Activated T-cell treated with anti-CD3 and anti-CD28 coated beads, Interleukin-2, amount 50 U/mL, for 4 hours (primary cell): ENCODE measurements around the gene TACR1. TPM values are rescaled to one million over a fixed set of nuclear protein-coding genes. Genes with fewer than 3 reads are reported as not detected.
"Not testable (repeated sequence)": the region's sequence is repeated elsewhere in the genome, so short reads cannot be mapped to it uniquely, and the experiment has no call there.

Experiments used
- ATAC-seq, 2 donors: fragments of 200-7000 bp; cut with Tn5 transposase; one replicate each; pipeline ENCODE4 v1.10.0; 2021
- DNase-seq: peaks from one replicate; pipeline ENCODE4 v3.0.0-alpha.2; 2020
- H3K27me3 Mint-ChIP-seq: one replicate; pipeline ENCODE4 v1.8.0; 2021; ENCODE audit warnings: low read depth, mixed read lengths
- H3K36me3 Mint-ChIP-seq: one replicate; pipeline ENCODE4 v1.8.0; 2022; ENCODE audit warnings: mixed read lengths; ENCODE audit not compliant: insufficient read depth
- H3K4me1 Mint-ChIP-seq: one replicate; pipeline ENCODE4 v1.8.0; 2021; ENCODE audit warnings: low read depth, mixed read lengths
- H3K4me3 Mint-ChIP-seq: one replicate; pipeline ENCODE4 v1.8.0; 2021; ENCODE audit warnings: mild to moderate bottlenecking, moderate library complexity, mixed read lengths
- H3K9me3 Mint-ChIP-seq: one replicate; pipeline ENCODE4 v1.8.0; 2021; ENCODE audit warnings: mixed read lengths
- total RNA-seq, 3 donors: library from RNA; stranded (reverse); gene quantifications; one replicate each; pipeline ENCODE4 v1.2.1, GENCODE V29; 2021

TACR1 gene
- total RNA-seq, 3 donors from 2014 or later: not detected

- no peak for DNase-seq
- no peaks in the 10 kb centered on the region for H3K27me3 Mint-ChIP-seq
- no peak overlapping the region for H3K4me3 Mint-ChIP-seq
- H3K36me3 Mint-ChIP-seq: no peaks in the 10 kb centered on the region
- no peaks in the 10 kb centered on the region for H3K9me3 Mint-ChIP-seq
- ATAC-seq: no peak
- no peaks in the 10 kb centered on the region for H3K4me1 Mint-ChIP-seq
Observed at GRCh38 chr2:75146606-75147332, 52.6 kb downstream of the TACR1 start.

GRCh38 chr2:75146221-75146605 is 53.1 kb downstream of the TACR1 start:
- H3K9me3 Mint-ChIP-seq, ATAC-seq, H3K4me3 Mint-ChIP-seq, DNase-seq, H3K27me3 Mint-ChIP-seq, H3K36me3 Mint-ChIP-seq, H3K4me1 Mint-ChIP-seq: not testable (repeated sequence)

GRCh38 chr2:75142081-75142480 is 57.2 kb downstream of the TACR1 start:
- ATAC-seq (no peak), DNase-seq (no peak)
- Mint-ChIP-seq H3K36me3 (no peaks in the 10 kb centered on the region), H3K9me3 (no peaks in the 10 kb centered on the region), H3K4me1 (no peaks in the 10 kb centered on the region), H3K27me3 (no peaks in the 10 kb centered on the region), H3K4me3 (no peak overlapping the region)

GRCh38 chr2:75140288-75140687 is 59.0 kb downstream of the TACR1 start:
- DNase-seq (no peak), ATAC-seq (no peak)
- H3K27me3 Mint-ChIP-seq: peaks cover 2% of the 10 kb centered on the region
- no peak overlapping the region for H3K4me3 Mint-ChIP-seq
- H3K36me3 Mint-ChIP-seq: no peaks in the 10 kb centered on the region
- H3K9me3 Mint-ChIP-seq: no peaks in the 10 kb centered on the region
- no peaks in the 10 kb centered on the region for H3K4me1 Mint-ChIP-seq

GRCh38 chr2:75139171-75139570 is 60.1 kb downstream of the TACR1 start:
- Mint-ChIP-seq H3K36me3 (no peaks in the 10 kb centered on the region), H3K4me3 (no peak overlapping the region), H3K9me3 (no peaks in the 10 kb centered on the region), H3K27me3 (peaks cover 2% of the 10 kb centered on the region), H3K4me1 (no peaks in the 10 kb centered on the region)
- no peak for DNase-seq
- no peak for ATAC-seq

GRCh38 chr2:75138528-75138927 is 60.8 kb downstream of the TACR1 start:
- peaks cover 2% of the 10 kb centered on the region for H3K27me3 Mint-ChIP-seq
- no peak for ATAC-seq
- no peak overlapping the region for H3K4me3 Mint-ChIP-seq

GRCh38 chr2:75135776-75136400 is 63.4 kb downstream of the TACR1 start:
- Mint-ChIP-seq H3K9me3 (no peaks in the 10 kb centered on the region), H3K4me3 (no peak overlapping the region), H3K27me3 (peaks cover 2% of the 10 kb centered on the region), H3K4me1 (no peaks in the 10 kb centered on the region), H3K36me3 (no peaks in the 10 kb centered on the region)
- DNase-seq (no peak), ATAC-seq (no peak)

More at GRCh38 chr2:75138528-75138927, 60.8 kb downstream of the TACR1 start:
- no peaks in the 10 kb centered on the region for H3K36me3 Mint-ChIP-seq
- DNase-seq: no peak
- no peaks in the 10 kb centered on the region for H3K4me1 Mint-ChIP-seq
- no peaks in the 10 kb centered on the region for H3K9me3 Mint-ChIP-seq

- no peaks in the 10 kb centered on the region for H3K4me1 Mint-ChIP-seq
- H3K4me3 Mint-ChIP-seq: no peak overlapping the region
- no peaks in the 10 kb centered on the region for H3K36me3 Mint-ChIP-seq
- H3K9me3 Mint-ChIP-seq: no peaks in the 10 kb centered on the region
- H3K27me3 Mint-ChIP-seq: peaks cover 2% of the 10 kb centered on the region
- no peak for DNase-seq
- no peak for ATAC-seq
Observed at GRCh38 chr2:75134860-75135259, 64.5 kb downstream of the TACR1 start.

GRCh38 chr2:75133621-75134570 is 65.4 kb downstream of the TACR1 start:
- Mint-ChIP-seq H3K27me3 (peaks cover 2% of the 10 kb centered on the region), H3K4me1 (no peaks in the 10 kb centered on the region), H3K9me3 (no peaks in the 10 kb centered on the region), H3K4me3 (no peak overlapping the region), H3K36me3 (no peaks in the 10 kb centered on the region)
- no peak for DNase-seq
- no peak for ATAC-seq

- Mint-ChIP-seq H3K27me3 (no peaks in the 10 kb centered on the region), H3K4me1 (no peaks in the 10 kb centered on the region), H3K4me3 (no peak overlapping the region), H3K9me3 (peaks cover 4% of the 10 kb centered on the region), H3K36me3 (peaks cover 3% of the 10 kb centered on the region)
- DNase-seq (no peak), ATAC-seq (no peak)
Observed at GRCh38 chr2:75130171-75130570, 69.1 kb downstream of the TACR1 start.

- Mint-ChIP-seq H3K4me3 (no peak overlapping the region), H3K27me3 (no peaks in the 10 kb centered on the region), H3K36me3 (peaks cover 3% of the 10 kb centered on the region), H3K9me3 (peaks cover 4% of the 10 kb centered on the region), H3K4me1 (no peaks in the 10 kb centered on the region)
- no peak for DNase-seq
- no peak for ATAC-seq
Observed at GRCh38 chr2:75123876-75124275, 75.4 kb downstream of the TACR1 start.

- ATAC-seq (no peak), DNase-seq (no peak)
- H3K4me1 Mint-ChIP-seq: no peaks in the 10 kb centered on the region
- no peak overlapping the region for H3K4me3 Mint-ChIP-seq
- no peaks in the 10 kb centered on the region for H3K9me3 Mint-ChIP-seq
- H3K27me3 Mint-ChIP-seq: peaks cover 6% of the 10 kb centered on the region
- H3K36me3 Mint-ChIP-seq: no peaks in the 10 kb centered on the region
Observed at GRCh38 chr2:75113231-75113869, 86.0 kb downstream of the TACR1 start.

GRCh38 chr2:75108937-75109482 is 90.3 kb downstream of the TACR1 start:
- no peak for DNase-seq
- Mint-ChIP-seq H3K36me3 (no peaks in the 10 kb centered on the region), H3K9me3 (no peaks in the 10 kb centered on the region), H3K4me1 (no peaks in the 10 kb centered on the region), H3K27me3 (peaks cover 9% of the 10 kb centered on the region), H3K4me3 (no peak overlapping the region)
- ATAC-seq: no peak

- peaks cover 12% of the 10 kb centered on the region for H3K9me3 Mint-ChIP-seq
- H3K4me3 Mint-ChIP-seq: no peak overlapping the region
- H3K27me3 Mint-ChIP-seq: peaks cover 6% of the 10 kb centered on the region
- peaks cover 2% of the 10 kb centered on the region for H3K36me3 Mint-ChIP-seq
- H3K4me1 Mint-ChIP-seq: no peaks in the 10 kb centered on the region
- no peak for ATAC-seq
- DNase-seq: no peak
Observed at GRCh38 chr2:75102011-75102410, 97.3 kb downstream of the TACR1 start.
